Measurements from ENCODE around the gene DEPDC5. TPM values are rescaled to one million over a fixed set of nuclear protein-coding genes. Genes with fewer than 3 reads are reported as not detected.

Gene DEPDC5
- total RNA-seq, 1 experiment from 2014 or later, result 39.3 TPM

DNA sequence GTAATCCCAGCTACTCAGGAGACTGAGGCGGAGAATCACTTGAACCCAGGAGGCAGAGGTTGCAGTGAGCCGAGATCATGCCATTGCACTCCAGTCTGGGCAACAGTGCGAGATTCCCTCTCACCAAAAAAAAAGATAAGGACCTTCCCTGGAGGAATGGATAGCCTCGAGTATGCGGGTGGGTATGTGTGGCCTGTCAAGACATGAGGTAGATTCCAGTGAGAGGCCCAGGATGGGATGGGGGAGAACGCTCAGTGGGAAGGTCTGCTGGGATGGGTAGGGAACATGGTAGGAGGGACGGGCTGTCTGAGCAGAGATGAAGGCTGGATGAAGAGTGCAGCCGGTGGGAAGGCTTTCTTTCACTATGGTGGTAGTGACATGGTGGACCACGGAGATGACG, 151.5 kb downstream of the DEPDC5 start:
- CTCF ChIA-PET, result no interaction called here
- POLR2A ChIA-PET (ENCODE audit: low non-redundant PET), result no interaction called here
- Histone ChIP-seq H3K27ac (ENCODE audit: low read depth, low read length, poor library complexity, severe bottlenecking) (no peak overlapping the region), H3K9me3 (ENCODE audit: low read depth, low read length, poor library complexity, severe bottlenecking) (no peaks in the 10 kb centered on the region), H3K4me1 (ENCODE audit: insufficient read depth, low read length, poor library complexity, severe bottlenecking) (no peaks in the 10 kb centered on the region), H3K4me3 (ENCODE audit: low read depth, low read length, poor library complexity, severe bottlenecking) (no peak overlapping the region), H3K36me3 (ENCODE audit: insufficient read depth, low read length, poor library complexity, severe bottlenecking) (no peaks in the 10 kb centered on the region), H3K27me3 (replicated peaks; ENCODE audit: insufficient read depth, low read depth, low read length, poor library complexity) (no peaks in the 10 kb centered on the region)
- intact Hi-C loops (cut with micrococcal nuclease; ENCODE audit: unreplicated experiment), result no loop called here
- no peak for DNase-seq (ENCODE audit: low spot score)
- no peak for TF ChIP-seq CTCF (conservative IDR thresholded peaks at IDR 0.05; ENCODE audit: low read depth, low read length)
- no peak for TF ChIP-seq EZH2 (IDR thresholded peaks at IDR 0.05; ENCODE audit: borderline replicate concordance, low read depth, low read length, poor library complexity, severe bottlenecking)
- BruUV-seq (replicated peaks), result no TSS peak

- Histone ChIP-seq H3K4me3 (ENCODE audit: low read depth, low read length, poor library complexity, severe bottlenecking) (no peak overlapping the region), H3K4me1 (ENCODE audit: insufficient read depth, low read length, poor library complexity, severe bottlenecking) (no peaks in the 10 kb centered on the region), H3K27me3 (replicated peaks; ENCODE audit: insufficient read depth, low read depth, low read length, poor library complexity) (no peaks in the 10 kb centered on the region), H3K36me3 (ENCODE audit: insufficient read depth, low read length, poor library complexity, severe bottlenecking) (no peaks in the 10 kb centered on the region), H3K9me3 (ENCODE audit: low read depth, low read length, poor library complexity, severe bottlenecking) (no peaks in the 10 kb centered on the region), H3K27ac (ENCODE audit: low read depth, low read length, poor library complexity, severe bottlenecking) (no peak overlapping the region)
- ChIA-PET CTCF (no interaction called here), POLR2A (ENCODE audit: low non-redundant PET) (no interaction called here)
- intact Hi-C loops (cut with micrococcal nuclease; ENCODE audit: unreplicated experiment), result no loop called here
- BruUV-seq (replicated peaks), result no TSS peak
- no peak for DNase-seq (ENCODE audit: low spot score)
- TF ChIP-seq EZH2 (IDR thresholded peaks at IDR 0.05; ENCODE audit: borderline replicate concordance, low read depth, low read length, poor library complexity, severe bottlenecking), result no peak
- TF ChIP-seq CTCF (conservative IDR thresholded peaks at IDR 0.05; ENCODE audit: low read depth, low read length), result no peak
Observed at GRCh38 chr22:31906086-31906485, 152.3 kb downstream of the DEPDC5 start.

GRCh38 chr22:31906569-31906968, 152.8 kb downstream of the DEPDC5 start:
- POLR2A ChIA-PET (ENCODE audit: low non-redundant PET), result no interaction called here
- no TSS peak for BruUV-seq (replicated peaks)
- DNase-seq (ENCODE audit: low spot score), result no peak
- Histone ChIP-seq H3K9me3 (ENCODE audit: low read depth, low read length, poor library complexity, severe bottlenecking) (no peaks in the 10 kb centered on the region), H3K4me1 (ENCODE audit: insufficient read depth, low read length, poor library complexity, severe bottlenecking) (no peaks in the 10 kb centered on the region), H3K27me3 (replicated peaks; ENCODE audit: insufficient read depth, low read depth, low read length, poor library complexity) (no peaks in the 10 kb centered on the region), H3K4me3 (ENCODE audit: low read depth, low read length, poor library complexity, severe bottlenecking) (no peak overlapping the region), H3K27ac (ENCODE audit: low read depth, low read length, poor library complexity, severe bottlenecking) (no peak overlapping the region), H3K36me3 (ENCODE audit: insufficient read depth, low read length, poor library complexity, severe bottlenecking) (no peaks in the 10 kb centered on the region)
- CTCF ChIA-PET, result no interaction called here
- TF ChIP-seq CTCF (conservative IDR thresholded peaks at IDR 0.05; ENCODE audit: low read depth, low read length) (no peak), EZH2 (IDR thresholded peaks at IDR 0.05; ENCODE audit: borderline replicate concordance, low read depth, low read length, poor library complexity, severe bottlenecking) (no peak)
- intact Hi-C loops (cut with micrococcal nuclease; ENCODE audit: unreplicated experiment), result no loop called here

Measured in A673 (cell line).